GM18526 (cell line): ENCODE results near the gene NFATC3.

ENCODE experiments used
- POLR2A ChIP-seq: IDR thresholded peaks from 3 replicates; pipeline ENCODE4 v1.6.1; 2011; ENCODE audit not compliant: insufficient read length; ENCODE audit errors: extremely low read depth

Gene NFATC3

DNA sequence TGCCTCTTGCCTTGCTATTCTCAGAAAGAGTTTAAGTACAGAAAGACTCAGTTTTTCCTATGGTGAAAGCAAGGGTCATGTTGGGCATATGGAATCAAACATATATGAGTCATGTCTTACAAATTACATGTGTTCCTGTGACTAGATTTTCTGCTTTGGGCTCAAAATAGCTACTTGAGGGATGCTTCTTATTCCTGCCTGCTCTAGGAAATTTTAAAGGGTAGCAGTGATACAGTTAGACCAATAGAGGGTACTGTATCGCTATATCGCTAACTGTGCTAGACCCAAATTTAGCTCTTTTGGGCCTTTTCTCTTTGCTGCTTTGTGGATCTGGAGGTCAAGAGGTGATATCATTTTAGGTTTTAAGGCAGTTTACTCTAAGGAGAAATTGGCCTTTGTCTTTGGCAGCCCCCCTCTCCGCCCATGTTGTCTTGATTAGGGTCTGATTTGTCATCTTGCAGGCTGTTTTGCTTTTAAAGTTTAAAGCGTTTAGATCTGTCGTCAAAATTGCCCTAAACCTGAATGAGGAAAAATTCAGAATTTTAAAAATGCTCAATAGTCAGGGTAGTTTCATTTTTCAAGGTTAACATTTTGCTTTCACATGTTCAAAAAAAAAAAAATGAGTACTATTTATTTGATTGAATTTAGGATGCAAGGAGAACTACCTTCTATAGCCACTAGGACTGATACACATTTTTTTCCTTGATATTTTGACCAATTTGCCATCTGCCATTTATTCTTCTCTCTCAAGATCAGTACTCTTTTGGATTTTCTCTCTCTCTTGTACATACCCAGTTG lies 8.8 kb downstream of the NFATC3 start:
- no peak for TF ChIP-seq POLR2A

DNA sequence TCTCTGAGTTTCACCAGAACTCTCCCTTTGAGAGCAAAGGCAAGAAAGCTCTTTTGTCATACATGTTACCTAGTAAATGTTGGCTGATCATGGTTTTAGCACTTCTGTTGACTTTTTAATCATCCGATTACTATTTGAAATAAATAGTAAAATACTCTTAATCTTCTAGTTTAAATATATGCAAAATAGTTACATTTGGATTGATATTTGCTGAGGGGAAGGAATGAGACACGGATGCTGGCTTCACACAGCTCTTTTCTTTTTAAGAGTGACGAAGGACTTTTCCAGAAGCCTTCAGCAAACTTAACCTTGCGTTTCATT lies 9.4 kb downstream of the NFATC3 start:
- no peak for TF ChIP-seq POLR2A

DNA sequence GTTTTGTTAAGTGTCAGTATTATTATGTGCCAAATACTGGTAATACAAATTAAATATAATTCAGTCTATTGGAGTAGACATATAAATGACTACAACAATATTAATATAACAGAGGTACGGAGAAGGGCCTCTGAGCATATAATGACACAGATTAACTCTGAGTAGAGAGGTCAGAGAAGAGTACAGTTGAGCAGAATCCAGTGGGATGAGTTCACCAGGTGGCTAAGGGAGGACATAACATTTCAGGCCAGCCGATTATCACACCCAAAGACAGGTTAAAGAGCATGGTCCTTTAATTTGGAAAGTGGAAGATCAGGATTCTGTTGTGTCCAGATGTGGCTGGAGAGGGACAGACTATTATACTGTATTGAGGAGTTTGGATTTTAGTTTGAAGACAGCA lies 11.3 kb downstream of the NFATC3 start:
- TF ChIP-seq POLR2A = no peak

DNA sequence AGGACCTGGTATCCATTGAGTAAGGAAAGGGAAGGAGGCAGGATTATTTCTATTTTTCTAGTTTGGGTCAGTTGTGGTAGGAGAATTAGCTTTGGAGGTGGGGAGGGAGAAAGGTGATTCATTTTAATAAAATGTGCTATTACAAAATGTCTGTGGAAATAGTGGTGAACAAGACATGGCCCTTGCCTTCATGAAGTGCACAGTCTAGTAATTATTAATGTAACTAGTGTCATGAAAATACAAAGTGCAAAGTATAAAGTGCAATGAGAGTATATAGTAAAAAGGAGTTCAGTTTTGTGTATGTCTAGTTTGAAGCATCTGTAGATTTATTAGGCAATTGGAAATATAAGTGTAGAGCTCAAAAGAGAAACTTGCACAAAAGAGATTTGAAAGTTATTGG lies 11.9 kb downstream of the NFATC3 start:
- TF ChIP-seq POLR2A = no peak

DNA sequence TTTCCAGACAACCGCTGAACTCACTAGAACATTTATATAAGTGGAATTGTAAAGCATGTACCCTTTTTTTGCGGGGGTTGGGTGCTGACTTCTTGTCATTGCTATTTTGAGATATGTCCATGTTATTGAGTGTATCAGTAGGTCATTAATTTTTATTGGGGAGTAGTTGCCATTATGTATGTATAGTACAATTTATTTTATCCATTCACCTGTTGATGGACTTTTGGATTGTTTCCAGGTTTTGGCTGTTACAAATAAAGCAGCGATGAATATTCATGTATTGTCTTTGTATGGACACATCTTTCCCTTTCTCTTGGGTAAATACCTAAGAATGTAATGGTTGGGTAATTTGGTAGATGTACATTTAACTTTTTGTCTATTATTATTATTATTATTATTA lies 12.7 kb downstream of the NFATC3 start:
- no peak for TF ChIP-seq POLR2A

DNA sequence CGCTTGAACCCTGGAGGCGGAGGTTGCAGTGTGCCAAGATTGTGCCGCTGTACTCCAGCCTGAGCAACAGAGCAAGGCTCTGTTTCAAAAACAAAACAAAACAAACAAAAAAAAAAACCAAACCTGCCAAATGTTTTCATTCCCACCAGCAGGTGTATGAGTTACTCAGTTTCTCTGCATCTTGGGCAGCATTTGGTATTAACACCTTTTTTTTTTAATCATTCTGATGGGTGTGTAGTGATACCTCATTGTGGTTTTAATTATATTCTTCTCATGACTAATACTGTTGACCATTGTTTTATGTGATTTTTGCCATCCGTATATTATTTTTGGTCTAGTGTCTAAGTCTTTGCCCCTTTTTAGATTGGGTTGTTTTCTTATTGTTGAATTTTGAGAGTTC lies 15.3 kb downstream of the NFATC3 start:
- TF ChIP-seq POLR2A = no peak

DNA sequence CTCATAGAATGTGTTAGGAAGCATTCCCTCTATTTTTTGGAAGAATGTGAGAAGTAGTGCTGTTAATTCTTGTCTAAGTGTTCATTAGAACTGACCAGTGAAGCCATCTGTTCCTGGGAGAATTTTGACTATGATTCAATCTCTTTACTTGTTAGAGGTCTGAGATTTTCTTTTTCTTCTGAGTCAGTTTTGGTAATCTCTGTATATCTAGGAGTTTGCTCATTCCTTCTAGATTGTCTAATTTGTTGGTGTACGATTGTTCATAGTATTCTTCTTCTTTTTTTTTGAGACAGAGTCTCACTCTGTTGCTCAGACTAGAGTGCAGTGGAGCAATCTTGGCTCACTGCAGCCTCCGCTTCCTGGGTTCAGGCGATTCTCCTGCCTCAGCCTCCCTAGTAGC lies 20.4 kb downstream of the NFATC3 start:
- TF ChIP-seq POLR2A = no peak

DNA sequence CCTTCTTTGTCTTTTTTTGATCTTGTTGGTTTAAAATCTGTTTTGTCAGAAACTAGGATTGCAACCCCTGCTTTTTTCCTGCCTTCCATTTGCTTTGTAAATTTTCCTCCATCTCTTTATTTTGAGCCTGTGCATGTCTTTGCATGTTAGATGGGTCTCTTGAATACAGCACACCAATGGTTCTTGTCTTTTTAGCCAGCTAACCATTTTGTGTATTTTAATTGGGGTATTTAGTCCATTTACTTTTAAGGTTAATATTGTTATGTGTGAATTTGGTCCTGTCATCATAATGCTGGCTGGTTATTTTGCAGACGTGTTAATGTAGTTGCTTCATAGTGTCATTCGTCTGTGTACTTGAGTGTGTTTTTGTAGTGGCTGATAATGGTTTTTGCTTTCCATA lies 26.2 kb downstream of the NFATC3 start:
- no peak for TF ChIP-seq POLR2A

DNA sequence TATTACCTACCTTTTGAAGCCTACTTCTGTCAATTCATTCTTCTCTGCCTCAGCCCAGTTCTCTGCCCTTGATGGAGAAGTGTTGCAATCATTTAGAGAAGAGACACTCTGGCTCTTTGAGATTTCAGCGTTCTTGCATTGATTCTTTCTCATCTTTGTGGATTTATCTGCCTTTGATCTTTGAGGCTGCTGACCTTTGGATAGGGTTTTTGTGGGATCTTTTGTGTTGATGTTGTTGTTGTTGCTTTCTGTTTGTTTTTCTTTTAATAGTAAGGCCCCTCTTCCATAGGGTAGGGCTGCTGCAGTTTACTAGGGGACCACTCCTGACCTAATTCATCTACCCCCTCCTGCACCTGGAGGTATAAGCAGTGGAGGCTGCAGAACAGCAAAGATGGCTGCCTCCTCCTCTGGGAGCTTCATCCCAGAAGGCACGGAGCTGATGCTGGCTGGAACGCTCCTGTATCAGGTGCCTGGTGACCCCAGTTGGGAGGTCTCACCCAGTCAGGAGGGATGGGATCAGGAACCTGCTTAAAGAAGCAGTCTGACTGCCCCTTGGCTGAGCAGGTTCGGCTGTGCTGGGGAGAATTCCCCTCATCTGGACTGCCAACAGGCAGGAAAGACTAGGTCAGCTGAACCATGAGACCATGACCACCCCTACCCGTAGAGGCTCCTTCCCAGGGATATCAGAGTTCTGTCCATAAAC lies 28.0 kb downstream of the NFATC3 start:
- no peak for TF ChIP-seq POLR2A

DNA sequence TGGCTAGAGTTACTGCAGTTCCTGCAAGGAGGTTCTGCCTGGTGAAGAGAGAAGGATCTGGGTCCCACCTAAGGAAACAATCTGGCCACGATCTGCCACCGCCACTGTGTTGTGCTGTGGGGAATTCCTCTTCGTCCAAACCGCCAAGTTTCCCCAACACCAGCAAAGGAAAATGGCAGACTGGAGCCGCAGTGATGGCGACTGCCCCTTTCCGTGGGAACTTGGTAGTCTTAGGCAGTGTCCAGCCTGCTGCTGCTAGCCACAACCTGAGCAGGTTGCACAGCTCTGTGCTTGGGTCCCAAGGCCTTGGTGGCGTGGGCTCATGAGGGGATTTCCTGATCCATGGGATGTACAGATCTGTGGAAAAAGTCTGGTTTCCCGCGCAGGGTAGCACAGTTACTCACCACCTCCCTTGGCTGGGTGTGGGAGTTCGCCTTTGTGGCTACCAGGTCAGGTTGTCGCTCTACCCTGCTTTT lies 28.6 kb downstream of the NFATC3 start:
- TF ChIP-seq POLR2A = no peak

DNA sequence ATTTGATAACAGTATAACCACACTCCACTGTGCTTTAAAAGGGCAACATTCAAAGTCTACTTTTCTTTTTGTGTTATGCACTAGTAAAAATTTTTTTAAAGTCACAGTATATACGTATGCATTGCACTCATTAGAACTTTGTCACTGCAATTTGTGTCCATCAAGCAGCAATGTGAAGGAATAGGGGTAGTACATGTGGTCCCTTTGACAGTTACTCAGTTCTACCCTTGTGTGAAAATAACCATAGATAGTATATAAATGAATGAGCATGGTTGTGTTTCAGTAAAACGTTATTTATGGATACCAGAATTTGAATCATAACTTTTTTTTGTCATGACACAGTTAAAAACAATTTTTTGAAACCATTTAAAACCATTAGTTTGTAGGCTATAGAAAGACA lies 30.7 kb downstream of the NFATC3 start:
- TF ChIP-seq POLR2A = no peak

DNA sequence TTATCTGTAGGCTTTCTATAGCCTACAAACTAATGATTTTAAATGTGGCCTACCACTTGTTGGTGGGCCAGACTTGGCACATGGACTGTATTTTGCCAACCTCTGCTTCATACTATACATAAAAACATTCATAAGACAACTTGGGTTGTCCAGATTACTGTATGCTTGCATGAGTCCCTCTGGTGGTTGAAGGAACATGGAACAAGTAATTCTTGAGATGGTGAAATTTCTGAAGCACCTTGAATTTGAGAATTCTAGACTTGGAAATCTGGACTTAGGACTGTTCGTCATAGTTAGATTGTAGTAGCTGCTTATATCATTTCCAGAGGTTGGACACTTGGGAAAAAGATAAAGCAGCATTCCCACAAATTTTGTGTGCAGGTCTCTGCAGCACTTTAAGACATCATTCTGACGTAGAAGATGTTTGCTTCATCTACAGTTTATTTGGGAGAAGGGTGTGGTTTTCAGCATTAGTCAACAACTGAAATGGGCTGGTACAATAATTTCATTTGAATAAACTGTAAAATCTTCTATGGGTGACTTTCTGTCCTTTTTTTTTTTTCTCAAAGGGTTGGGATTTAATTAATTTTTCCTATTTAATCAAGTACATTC lies 31.2 kb downstream of the NFATC3 start:
- no peak for TF ChIP-seq POLR2A

DNA sequence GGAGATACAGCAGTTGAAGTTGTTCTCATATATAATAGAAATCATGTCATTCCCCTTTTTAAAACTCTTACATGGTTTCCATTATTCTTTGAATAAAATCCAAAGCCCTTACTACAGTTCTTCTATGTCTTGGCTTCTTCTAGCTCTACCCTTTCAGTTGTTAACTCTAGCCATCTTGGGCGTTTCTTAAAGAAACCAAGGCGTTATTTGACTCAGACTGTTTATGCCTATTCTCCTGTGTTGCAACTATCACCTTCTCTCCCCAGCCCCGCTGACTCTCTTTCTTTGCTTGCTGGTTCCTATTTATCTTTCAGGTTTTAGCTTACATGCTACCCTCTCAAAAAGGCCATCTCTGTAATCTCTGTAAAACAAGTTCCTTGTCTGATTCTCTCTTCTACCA lies 32.7 kb downstream of the NFATC3 start:
- no peak for TF ChIP-seq POLR2A

DNA sequence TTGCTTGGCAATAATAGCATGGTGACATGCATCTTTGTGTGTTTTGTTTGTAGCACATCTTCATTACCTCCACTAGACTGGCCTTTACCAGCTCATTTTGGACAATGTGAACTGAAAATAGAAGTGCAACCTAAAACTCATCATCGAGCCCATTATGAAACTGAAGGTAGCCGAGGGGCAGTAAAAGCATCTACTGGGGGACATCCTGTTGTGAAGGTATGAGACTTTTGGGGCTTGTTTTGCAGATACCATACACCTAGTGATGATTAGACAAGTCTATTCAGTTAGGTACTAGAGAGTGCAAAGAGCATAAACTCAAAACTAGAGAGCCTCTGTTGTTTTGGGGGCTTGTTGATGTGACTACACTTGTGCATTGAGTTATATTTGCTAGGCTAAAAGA lies 41.2 kb downstream of the NFATC3 start:
- no peak for TF ChIP-seq POLR2A

DNA sequence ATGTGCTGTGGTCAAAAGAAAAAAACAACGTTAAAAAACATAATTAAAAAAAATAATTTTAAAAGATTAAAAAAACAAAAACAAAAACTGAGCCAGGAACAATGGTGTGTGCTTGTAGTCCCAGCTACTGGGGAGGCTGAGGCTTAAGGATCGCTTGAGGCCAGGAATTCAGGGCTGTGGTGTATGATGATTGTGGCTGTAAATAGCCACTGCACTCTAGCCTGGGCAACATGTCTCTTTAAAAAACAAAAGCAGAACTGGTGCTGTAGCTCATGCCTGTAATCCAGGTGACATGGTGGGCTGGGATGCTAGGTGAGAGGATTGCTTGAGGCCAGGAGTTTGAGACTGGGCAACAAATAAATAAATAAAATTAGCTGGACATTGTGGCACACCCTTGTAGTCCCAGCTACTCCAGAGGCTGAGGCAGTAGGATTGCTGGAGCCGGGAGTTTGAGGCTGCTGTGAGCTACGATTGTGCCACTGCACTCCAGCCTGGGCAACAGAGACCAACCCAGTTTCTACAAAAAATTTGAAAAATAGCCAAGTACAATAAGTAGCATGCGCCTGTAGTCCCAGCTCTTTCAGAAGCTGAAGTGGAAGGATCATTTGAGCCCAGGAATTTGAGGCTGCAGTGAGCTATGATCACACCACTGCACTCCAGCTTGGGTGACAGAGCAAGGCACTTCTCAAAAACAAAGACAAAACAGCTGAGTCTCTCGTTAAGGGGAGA lies 43.6 kb downstream of the NFATC3 start:
- no peak for TF ChIP-seq POLR2A

DNA sequence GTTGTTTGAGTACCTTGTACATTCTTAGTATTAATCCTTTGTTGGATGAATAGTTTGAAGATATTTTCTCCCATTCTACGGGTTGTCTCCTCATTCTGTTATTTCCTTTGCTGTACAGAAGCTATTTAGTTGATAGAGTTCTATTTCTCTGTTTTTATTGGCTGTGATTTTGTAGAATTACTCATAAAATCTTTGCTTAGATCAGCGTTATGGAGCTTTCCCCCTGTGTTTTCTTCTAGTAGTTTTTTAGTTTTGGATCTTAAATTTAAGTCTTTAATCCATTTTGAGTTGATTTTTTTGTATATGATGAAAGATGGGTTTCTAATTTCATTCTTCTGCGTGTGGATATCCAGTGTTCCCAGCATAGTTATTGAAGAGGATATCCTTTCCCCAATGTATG lies 45.4 kb downstream of the NFATC3 start:
- TF ChIP-seq POLR2A = no peak
